K562 (cell line): ENCODE measurements around the gene BDH1. TPM values are rescaled to one million over a fixed set of nuclear protein-coding genes. Genes with fewer than 3 reads are reported as not detected.

Experiments
- NCOR1 ChIP-seq: fragments of 450-650 bp; IDR thresholded peaks from 2 replicates; pipeline ENCODE4 v1.6.1; 2016; ENCODE audit warnings: mild to moderate bottlenecking, moderate library complexity
- SMARCC2 ChIP-seq: fragments of 450-650 bp; IDR thresholded peaks from 2 replicates; pipeline ENCODE4 v1.6.1; 2017; ENCODE audit warnings: antibody characterized with exemption, moderate library complexity, mild to moderate bottlenecking, low read depth
- ZNF740 ChIP-seq, 3 experiments: fragments of 200-800 bp in 1 of 3; sonication (Bioruptor generic) in 1 of 3; sonication (generic) in 1 of 3; formaldehyde crosslinking in 1 of 3; IDR thresholded peaks; 2 replicates each; pipeline versions ENCODE4 v1.6.1 to v1.8.0; 2016 to 2022; ENCODE audit warnings: mild to moderate bottlenecking in 2 of 3, missing compliant biosample characterization in 2 of 3, missing genetic modification characterization in 2 of 3, missing genetic modification reagents in 1 of 3
- polyA plus RNA-seq, 8 experiments: library from polyadenylated mRNA; depleted of rRNA in 4 of 8; stranded (reverse) in 5 of 8; unstranded in 3 of 8; fragments of >200 nt; fragmentation: Nextera tagmentation in 2 of 8; fragmentation: Illumina TruSeq in 1 of 8; extraction: Ambion mirVana in 2 of 8; extraction: Trizol in 1 of 8; gene quantifications; 2 replicates each; pipeline versions ENCODE4 v1.2.1 to v1.2.3, GENCODE V29; 2011 to 2014; ENCODE audit warnings: inconsistent platforms in 1 of 8, missing spikeins in 1 of 8
- total RNA-seq, 7 experiments: library from RNA; depleted of rRNA in 6 of 7; stranded (reverse); fragments of >200 nt in 6 of 7; fragmentation: Illumina TruSeq in 2 of 7; extraction: Trizol in 2 of 7; gene quantifications; 2 replicates each; pipeline versions ENCODE4 v1.2.1 to v1.2.3, GENCODE V29; 2011 to 2021; ENCODE audit warnings: low replicate concordance in 1 of 7
- TF ChIP-seq, protein P1 (sequence below): IDR thresholded peaks from 3 replicates; pipeline ENCODE4 v1.6.1; 2011; ENCODE audit warnings: borderline replicate concordance, mild to moderate bottlenecking, moderate library complexity; ENCODE audit not compliant: insufficient read length; ENCODE audit errors: extremely low read depth

The BDH1 gene
- total and polyA plus RNA-seq, 9 of the 15 experiments (the other 6 are each of a cell fraction or from before 2014, with no cell fraction given): 0.07 to 0.89 (median 0.12) TPM; not detected in 3

DNA sequence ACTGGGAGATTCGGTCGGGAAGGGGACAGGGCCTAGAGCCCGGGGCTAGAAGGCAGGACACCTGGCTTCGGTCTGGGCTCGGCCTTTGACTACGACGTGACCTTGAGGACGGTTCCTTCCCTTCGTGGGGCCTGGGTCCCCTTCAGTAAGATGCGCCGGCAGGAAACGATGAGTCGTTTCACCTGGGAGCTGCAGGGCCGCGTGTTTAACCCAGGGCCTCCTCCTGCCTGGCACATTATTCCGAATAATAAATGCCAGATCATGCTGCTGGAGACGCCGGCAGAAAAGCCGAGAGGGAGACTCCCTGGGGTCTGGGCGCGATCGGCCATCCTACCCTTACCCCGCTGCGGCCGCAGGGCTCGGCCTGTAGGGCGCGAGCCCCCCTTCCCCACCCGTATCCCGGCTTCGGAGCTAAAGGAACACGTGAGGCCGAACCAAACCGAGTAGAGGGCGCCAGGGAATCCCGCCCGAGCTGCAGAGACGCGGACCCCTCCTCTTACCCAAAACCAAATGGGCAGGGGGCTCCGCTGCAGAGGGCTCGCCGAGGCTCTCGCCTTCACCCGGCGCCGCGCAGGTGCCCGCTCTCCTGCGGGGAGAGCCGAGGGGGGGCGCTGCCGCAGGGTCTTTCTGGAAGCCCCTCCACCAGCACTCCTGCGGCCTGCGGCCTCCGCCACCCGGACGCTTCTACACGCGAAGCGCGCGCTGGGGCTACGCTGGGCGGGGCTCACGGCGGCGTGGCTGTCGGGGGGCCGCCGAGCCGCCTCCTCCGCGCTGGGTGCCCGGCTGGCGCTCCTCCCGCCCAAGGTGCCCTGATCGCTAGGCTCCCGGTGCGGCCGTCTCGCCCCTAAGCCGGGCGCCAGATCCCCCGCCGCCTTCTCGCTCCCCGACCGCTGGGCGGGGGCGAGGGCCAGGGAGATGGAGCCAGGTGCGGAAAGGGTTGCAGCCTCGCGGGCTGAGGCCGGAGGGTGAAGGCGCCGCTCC, at the start of gene BDH1 (continued):
- TF ChIP-seq SMARCC2 (no peak), NCOR1 (no peak), ZNF740 (CRISPR knock-in tag; IDR thresholded peaks at IDR 0.05) (no peak), ZNF740 (tag; IDR thresholded peaks at IDR 0.05) (no peak)
- TF ChIP-seq, protein P1, sequence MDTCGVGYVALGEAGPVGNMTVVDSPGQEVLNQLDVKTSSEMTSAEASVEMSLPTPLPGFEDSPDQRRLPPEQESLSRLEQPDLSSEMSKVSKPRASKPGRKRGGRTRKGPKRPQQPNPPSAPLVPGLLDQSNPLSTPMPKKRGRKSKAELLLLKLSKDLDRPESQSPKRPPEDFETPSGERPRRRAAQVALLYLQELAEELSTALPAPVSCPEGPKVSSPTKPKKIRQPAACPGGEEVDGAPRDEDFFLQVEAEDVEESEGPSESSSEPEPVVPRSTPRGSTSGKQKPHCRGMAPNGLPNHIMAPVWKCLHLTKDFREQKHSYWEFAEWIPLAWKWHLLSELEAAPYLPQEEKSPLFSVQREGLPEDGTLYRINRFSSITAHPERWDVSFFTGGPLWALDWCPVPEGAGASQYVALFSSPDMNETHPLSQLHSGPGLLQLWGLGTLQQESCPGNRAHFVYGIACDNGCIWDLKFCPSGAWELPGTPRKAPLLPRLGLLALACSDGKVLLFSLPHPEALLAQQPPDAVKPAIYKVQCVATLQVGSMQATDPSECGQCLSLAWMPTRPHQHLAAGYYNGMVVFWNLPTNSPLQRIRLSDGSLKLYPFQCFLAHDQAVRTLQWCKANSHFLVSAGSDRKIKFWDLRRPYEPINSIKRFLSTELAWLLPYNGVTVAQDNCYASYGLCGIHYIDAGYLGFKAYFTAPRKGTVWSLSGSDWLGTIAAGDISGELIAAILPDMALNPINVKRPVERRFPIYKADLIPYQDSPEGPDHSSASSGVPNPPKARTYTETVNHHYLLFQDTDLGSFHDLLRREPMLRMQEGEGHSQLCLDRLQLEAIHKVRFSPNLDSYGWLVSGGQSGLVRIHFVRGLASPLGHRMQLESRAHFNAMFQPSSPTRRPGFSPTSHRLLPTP: no peak
